ENCODE data around the gene KRT40. TPM values are rescaled to one million over a fixed set of nuclear protein-coding genes. Genes with fewer than 3 reads are reported as not detected.

KRT40 gene
- polyA plus RNA-seq, 3 donors = not detected

DNA sequence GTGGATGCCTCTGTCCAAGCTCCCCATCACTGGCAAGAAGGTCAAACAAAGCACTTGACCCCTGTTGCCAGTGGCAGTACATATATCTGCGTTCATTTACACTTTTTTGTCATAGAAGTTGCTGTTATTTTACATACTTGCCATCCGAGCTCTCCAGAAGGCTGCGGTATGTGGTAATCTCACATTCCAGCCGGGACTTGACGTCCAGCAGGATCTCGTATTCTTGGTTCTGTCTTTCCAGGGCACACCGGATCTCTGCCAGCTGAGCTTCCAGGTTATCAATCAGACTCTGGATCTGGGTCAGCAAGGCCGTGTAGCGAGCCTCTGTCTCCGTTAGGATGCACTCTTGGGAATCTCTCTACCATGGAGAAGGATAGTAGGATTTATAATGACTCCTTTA is 24.0 kb downstream of the KRT40 start:
- H3K27ac ChIP-seq (ENCODE audit: low read depth in 1 of 2, low read length in 2 of 2) = no peak overlapping the region
- TF ChIP-seq CTCF (IDR thresholded peaks at IDR 0.05) = no peak
- H3K27me3 Mint-ChIP-seq (ENCODE audit: low read depth in 3 of 3) = peaks cover 0 to 13% (median 6%) of the 10 kb centered on the region in 3 donors
- H3K9me3 ChIP-seq (replicated peaks in 1 of 2; ENCODE audit: control insufficient read depth in 1 of 2, insufficient read depth in 1 of 2, low read length in 2 of 2) = peaks cover 4 to 5% of the 10 kb centered on the region in 2 donors
- no peak overlapping the region for H3K4me3 Mint-ChIP-seq
- WGBS (ENCODE audit: insufficient coverage) = 94% methylated on average over 7 of the region's 10 CpGs
- no peak overlapping the region for H3K9ac ChIP-seq (ENCODE audit: insufficient read depth, low read length, poor library complexity, severe bottlenecking)
- H3K4me2 ChIP-seq (replicated peaks; ENCODE audit: extremely low read depth, low read length, poor library complexity, severe bottlenecking) = no peak overlapping the region
- no peaks in the 10 kb centered on the region for H4K20me1 ChIP-seq (ENCODE audit: insufficient read depth, low read length)
- no peak overlapping the region for H2AFZ ChIP-seq (ENCODE audit: insufficient read depth, low read depth, low read length, poor library complexity, severe bottlenecking)
- no peaks in the 10 kb centered on the region for H3K36me3 ChIP-seq (replicated peaks in 1 of 2; ENCODE audit: control insufficient read depth in 1 of 2, insufficient read depth in 2 of 2, low read length in 2 of 2)
- no peak overlapping the region for H3K4me3 ChIP-seq (replicated peaks in 1 of 3; ENCODE audit: low read depth in 2 of 3, low read length in 3 of 3)
- H3K27me3 ChIP-seq (ENCODE audit: control insufficient read depth in 2 of 2, insufficient read depth in 2 of 2, low read length in 2 of 2) = peaks cover 0 to 2% of the 10 kb centered on the region in 2 donors
- peaks cover 7% of the 10 kb centered on the region for H3K4me1 Mint-ChIP-seq
- DNase-seq = no peak
- intact Hi-C loops (cut with micrococcal nuclease) = no loop called here
- no peak overlapping the region for H3K27ac Mint-ChIP-seq
- H3K36me3 Mint-ChIP-seq = no peaks in the 10 kb centered on the region
- H3K4me1 ChIP-seq (ENCODE audit: control insufficient read depth in 1 of 2, insufficient read depth in 2 of 2, low read length in 2 of 2) = no peaks in the 10 kb centered on the region
- no peaks in the 10 kb centered on the region for H3K79me2 ChIP-seq (ENCODE audit: insufficient read depth, low read length)
- peaks cover 0 to 8% (median 4%) of the 10 kb centered on the region in 7 donors for H3K9me3 Mint-ChIP-seq

GRCh38 chr17:40958086-40958953 is 25.8 kb downstream of the KRT40 start:
- H3K79me2 ChIP-seq (ENCODE audit: insufficient read depth, low read length) = no peaks in the 10 kb centered on the region
- DNase-seq = no peak
- Mint-ChIP-seq H3K4me3 (no peak overlapping the region), H3K27ac (no peak overlapping the region), H3K9me3 (peaks cover 0 to 4% (median 2%) of the 10 kb centered on the region in 7 donors), H3K4me1 (peaks cover 7% of the 10 kb centered on the region), H3K36me3 (no peaks in the 10 kb centered on the region), H3K27me3 (ENCODE audit: low read depth in 3 of 3) (peaks cover 5 to 13% (median 13%) of the 10 kb centered on the region in 3 donors)
- H3K36me3 ChIP-seq (replicated peaks in 1 of 2; ENCODE audit: control insufficient read depth in 1 of 2, insufficient read depth in 2 of 2, low read length in 2 of 2) = no peaks in the 10 kb centered on the region
- no peaks in the 10 kb centered on the region for H3K4me1 ChIP-seq (ENCODE audit: control insufficient read depth in 1 of 2, insufficient read depth in 2 of 2, low read length in 2 of 2)
- 100% methylated on average over 4 of the region's 12 CpGs for WGBS (ENCODE audit: insufficient coverage)
- intact Hi-C loops (cut with micrococcal nuclease) = no loop called here
- H3K4me3 ChIP-seq (replicated peaks in 1 of 3; ENCODE audit: low read depth in 2 of 3, low read length in 3 of 3) = no peak overlapping the region
- H4K20me1 ChIP-seq (ENCODE audit: insufficient read depth, low read length) = no peaks in the 10 kb centered on the region
- TF ChIP-seq CTCF (IDR thresholded peaks at IDR 0.05) = no peak
- H3K27me3 ChIP-seq (ENCODE audit: control insufficient read depth in 2 of 2, insufficient read depth in 2 of 2, low read length in 2 of 2) = peaks cover 0 to 2% of the 10 kb centered on the region in 2 donors
- H3K4me2 ChIP-seq (replicated peaks; ENCODE audit: extremely low read depth, low read length, poor library complexity, severe bottlenecking) = no peak overlapping the region
- no peak overlapping the region for H2AFZ ChIP-seq (ENCODE audit: insufficient read depth, low read depth, low read length, poor library complexity, severe bottlenecking)
- H3K9me3 ChIP-seq (replicated peaks in 1 of 2; ENCODE audit: control insufficient read depth in 1 of 2, insufficient read depth in 1 of 2, low read length in 2 of 2) = peaks cover 2 to 3% of the 10 kb centered on the region in 2 donors
- no peak overlapping the region for H3K9ac ChIP-seq (ENCODE audit: insufficient read depth, low read length, poor library complexity, severe bottlenecking)
- H3K27ac ChIP-seq (ENCODE audit: low read depth in 1 of 2, low read length in 2 of 2) = no peak overlapping the region
